ENCODE results near the gene PCCA.
"Not testable (repeated sequence)": the region's sequence is repeated elsewhere in the genome, so short reads cannot be mapped to it uniquely, and the experiment has no call there.

PCCA gene

DNA sequence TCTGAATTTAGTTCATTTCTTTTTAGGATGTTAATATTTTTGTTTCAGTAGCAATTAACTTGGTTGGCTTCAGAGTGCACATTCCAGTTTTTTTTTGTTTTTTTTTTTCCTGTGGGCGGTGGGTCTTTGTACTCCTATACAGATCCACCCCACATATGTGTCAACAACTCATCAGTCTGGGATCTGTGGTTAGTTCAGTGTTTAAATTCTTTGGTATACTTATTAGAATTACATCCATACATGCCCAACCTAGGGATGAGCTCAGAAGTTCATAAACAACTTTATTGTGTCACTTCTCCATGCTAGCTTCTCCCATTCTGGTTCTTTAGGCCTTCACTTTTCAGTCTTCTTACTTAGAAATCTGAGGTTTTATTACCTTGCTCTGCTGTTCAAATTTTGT, 50.9 kb downstream of the PCCA start:
- DNase-seq (ENCODE audit: low spot score) (no peak), FAIRE-seq (no peak)

DNA sequence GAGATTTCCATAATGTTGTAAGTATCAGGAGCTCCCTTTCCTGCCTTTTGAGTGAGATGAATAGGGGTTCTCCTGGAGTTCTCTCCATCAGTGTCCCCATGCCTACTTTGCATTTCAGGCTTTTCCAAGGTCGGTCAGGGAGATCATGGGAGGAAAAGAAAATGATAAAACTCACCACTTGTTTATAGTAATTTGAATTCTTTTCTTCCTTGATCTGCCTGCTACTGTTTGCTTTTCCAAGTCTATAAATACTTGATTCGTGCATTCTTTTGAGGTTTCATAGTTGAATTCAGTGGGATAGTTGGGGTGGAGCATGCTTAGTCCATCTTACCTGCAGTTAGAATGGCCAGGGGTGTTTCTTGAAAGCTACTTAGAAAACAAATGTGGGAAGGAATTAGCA, 51.5 kb downstream of the PCCA start:
- no peak for FAIRE-seq
- no peak for DNase-seq (ENCODE audit: low spot score)

- not testable (repeated sequence) for DNase-seq (ENCODE audit: low spot score); FAIRE-seq
Observed at GRCh38 chr13:100141461-100141961, 52.6 kb downstream of the PCCA start.

- FAIRE-seq, result no peak
- DNase-seq (ENCODE audit: low spot score), result no peak
Observed at GRCh38 chr13:100146534-100146933, 57.6 kb downstream of the PCCA start.

DNA sequence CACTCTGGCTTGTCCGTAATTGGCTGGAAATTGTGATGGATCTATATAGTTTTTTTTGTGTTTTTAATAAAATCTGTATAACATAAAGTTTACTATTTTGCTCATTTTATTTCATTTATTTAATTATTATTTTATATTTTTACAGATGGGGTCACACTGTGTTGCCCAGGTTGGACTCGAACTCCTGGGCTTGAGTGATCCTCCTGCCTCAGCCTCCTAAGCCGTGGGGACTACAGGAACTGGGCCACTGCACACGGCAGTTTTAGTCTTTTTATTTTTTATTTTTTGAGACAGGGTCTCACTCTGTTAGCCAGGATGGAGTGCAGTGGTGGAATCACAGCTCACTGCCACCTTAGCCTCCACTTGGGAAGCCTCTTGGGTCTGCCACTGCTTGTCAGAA, 58.9 kb downstream of the PCCA start:
- no peak for DNase-seq (ENCODE audit: low spot score)
- FAIRE-seq, result no peak

DNA sequence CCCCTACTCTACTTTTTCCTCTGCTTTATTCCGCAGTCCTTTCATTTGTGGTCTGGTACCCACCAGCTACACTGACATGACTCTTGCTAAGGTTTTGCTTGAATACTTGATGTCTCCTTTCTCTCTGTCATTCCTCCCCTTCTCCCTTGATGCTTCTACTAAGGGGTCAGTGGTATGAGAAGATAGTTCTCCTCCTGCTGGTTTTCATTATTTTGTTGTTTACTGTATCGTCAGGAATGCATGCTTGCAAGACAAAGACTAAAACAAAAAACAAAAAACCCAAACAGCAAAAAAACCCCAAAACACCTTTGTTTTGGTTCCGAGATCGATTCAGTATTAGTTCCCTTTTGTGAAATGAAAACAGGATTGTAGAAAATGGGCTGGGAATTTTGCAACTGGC, 59.5 kb downstream of the PCCA start:
- no peak for FAIRE-seq
- DNase-seq (ENCODE audit: low spot score), result no peak

- no peak for FAIRE-seq
Observed at GRCh38 chr13:100149389-100149788, 60.5 kb downstream of the PCCA start.

DNA sequence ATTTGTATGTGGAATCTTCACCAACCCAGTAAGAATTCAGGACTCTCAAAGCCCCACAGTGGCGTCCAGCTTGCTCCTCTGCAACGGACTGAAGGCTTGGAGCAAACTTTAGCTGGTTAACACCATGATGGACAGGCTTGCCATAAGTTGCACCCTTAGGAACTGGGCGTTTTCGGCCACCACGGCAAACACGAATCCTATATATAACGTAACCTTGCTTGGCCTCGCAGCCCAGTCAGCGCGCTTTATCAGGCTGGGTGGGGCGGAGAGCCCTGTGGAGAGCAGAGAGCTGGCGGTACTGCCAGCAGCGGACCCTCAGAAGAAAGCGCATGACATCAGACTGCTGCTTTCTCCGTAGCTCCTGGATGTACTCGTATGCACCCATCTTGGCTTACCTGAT, 61.8 kb downstream of the PCCA start:
- not testable (repeated sequence) for FAIRE-seq

More at GRCh38 chr13:100149389-100149788, 60.5 kb downstream of the PCCA start:
- DNase-seq (ENCODE audit: low spot score), result no peak

DNA sequence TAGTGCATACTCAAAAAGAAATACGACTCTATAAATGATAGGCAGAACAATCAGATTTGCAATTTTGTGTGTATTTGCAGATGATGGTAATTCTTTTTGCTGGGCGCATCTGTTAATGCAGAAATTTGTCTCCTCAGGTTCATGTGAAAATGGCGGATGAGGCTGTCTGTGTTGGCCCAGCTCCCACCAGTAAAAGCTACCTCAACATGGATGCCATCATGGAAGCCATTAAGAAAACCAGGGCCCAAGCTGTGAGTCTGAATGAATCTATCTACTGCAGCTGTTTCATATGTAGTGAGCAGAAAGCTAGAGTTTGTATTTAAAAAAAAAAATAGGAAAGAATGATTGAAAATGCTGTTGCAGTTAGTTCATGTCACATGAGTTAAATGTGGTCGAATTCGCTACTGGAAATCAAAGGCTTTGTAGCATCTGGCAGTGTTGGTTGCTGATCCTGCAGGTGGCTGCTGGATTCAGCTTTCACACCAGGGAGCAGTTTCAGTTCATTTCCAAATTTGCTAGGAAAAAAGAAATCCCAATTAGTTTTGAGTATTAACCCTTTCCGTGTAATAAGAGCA, 66.0 kb downstream of the PCCA start:
- FAIRE-seq (no peak), DNase-seq (ENCODE audit: low spot score) (no peak)

More for the DNA sequence above, 61.8 kb downstream of the PCCA start:
- not testable (repeated sequence) for DNase-seq (ENCODE audit: low spot score)

DNA sequence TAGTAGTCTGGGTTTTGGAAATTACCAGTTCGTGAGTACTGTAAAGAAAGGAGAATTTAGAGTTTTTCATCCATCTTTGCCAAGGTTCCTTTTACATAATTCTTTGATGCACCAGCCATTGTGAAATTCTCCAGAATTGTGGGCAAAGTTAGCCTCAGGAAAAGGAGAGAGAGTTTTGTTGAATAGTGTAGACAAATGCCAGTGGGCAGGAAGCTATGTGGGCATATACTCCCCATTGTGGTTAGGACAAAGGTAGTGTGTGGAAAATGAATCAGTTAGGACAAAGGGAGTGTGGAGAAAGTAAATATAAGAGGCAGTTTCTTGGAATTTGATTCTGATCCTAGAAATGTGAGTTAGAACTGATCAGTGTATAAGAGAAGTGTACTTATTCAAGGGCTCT, 67.9 kb downstream of the PCCA start:
- DNase-seq (ENCODE audit: low spot score), result peak; percentile 8
- FAIRE-seq, result no peak

DNA sequence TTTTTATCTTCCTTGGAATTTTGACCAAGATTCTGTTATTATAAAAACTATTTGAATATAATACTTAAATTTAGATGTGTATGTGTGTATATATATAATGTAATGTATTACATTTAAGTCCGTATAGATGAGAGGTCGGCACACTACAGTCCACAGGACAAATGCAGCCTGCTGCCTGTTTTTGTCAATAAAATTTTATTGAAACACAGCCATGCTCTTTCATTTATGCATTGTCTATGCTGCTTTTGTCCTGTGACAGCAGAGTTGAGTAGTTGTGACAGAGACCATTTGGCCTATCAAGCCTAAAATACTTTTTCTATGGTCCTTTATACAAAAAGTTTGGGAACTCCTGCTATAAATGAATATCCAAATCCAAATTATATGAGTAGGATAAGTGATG, 69.7 kb downstream of the PCCA start:
- DNase-seq (ENCODE audit: low spot score) (no peak), FAIRE-seq (no peak)

DNA sequence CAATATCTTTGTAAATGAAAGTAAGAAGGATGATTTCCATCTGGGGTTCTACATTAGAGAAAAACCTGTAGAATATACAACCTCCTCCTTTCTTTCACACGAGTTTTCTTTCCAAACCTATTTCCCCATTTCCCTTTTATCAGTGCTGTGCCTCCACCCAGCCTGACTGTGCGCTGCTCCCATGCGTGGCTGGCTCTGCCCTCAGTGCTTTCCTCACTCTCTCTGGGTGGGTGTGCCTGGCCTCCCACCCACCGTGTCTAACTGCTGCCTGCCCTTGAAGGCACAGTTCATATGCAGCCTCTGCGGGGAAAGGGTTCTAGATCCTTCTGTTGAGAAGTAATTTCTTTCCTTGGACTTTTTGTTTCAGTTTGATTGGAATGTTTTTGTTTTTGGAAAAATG, 70.7 kb downstream of the PCCA start:
- no peak for FAIRE-seq
- DNase-seq (ENCODE audit: low spot score), result no peak

- no peak for DNase-seq (ENCODE audit: low spot score)
- no peak for FAIRE-seq
Observed at GRCh38 chr13:100160450-100160849, 71.6 kb downstream of the PCCA start.

DNA sequence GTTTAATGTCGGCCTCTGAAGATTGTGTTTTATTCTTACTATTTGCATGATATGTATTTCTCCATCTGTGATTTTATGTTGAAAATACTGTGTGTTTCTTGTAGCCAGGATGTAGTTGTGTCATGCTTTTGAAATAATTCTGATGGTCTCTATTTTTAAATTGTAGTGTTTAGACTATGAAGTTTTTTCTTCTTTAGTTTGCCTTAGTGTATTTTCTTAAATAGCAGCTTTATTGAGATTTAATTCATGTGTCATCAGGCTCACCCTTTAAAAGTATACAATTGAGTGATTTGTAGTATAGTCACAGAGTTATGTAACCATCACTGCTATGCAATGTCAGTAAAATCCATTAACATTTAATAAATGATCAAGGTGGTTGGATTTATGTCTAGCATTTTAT, 74.5 kb downstream of the PCCA start:
- no peak for FAIRE-seq
- no peak for DNase-seq (ENCODE audit: low spot score)

GRCh38 chr13:100173203-100173602, 84.3 kb downstream of the PCCA start:
- FAIRE-seq (no peak), DNase-seq (ENCODE audit: low spot score) (no peak)

GRCh38 chr13:100174455-100174854, 85.6 kb downstream of the PCCA start:
- FAIRE-seq; DNase-seq (ENCODE audit: low spot score): not testable (repeated sequence)

DNA sequence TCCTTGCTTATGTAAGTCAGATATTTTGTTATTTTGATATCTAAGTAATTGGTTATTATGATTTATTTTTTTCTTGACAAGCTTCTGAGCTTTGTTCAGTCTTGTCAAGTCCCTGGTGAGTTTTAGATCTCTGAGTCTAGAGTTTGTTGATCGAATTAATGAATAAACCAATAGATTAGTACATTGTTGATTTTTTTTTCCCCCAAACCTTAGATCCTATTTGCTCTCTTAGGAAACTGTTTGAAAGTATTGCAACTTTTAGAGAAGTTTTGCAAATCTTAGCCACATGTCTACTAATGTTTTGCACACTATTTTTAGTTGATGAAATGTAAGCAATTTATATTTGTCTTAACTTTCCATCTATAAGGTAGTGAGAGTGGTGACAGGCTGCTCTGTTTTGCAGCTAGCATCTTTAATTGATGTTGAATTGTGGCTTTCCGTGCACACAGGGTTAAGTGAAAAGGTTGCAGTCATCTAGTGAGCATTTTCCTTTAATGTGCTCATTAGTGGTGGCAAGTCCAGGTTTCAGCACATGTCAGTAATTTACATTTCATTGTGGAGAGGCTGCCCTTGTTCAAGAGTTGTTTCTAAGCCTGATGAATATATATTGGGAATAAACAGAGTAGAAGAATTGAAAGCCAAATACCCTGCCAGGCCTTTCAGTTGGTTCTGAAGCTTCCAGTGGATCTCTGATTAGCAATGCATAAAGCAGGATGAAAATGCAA, 86.3 kb downstream of the PCCA start:
- DNase-seq (ENCODE audit: low spot score) (no peak), FAIRE-seq (no peak)

GRCh38 chr13:100175803-100176182, 86.9 kb downstream of the PCCA start:
- no peak for DNase-seq (ENCODE audit: low spot score)
- FAIRE-seq, result no peak

DNA sequence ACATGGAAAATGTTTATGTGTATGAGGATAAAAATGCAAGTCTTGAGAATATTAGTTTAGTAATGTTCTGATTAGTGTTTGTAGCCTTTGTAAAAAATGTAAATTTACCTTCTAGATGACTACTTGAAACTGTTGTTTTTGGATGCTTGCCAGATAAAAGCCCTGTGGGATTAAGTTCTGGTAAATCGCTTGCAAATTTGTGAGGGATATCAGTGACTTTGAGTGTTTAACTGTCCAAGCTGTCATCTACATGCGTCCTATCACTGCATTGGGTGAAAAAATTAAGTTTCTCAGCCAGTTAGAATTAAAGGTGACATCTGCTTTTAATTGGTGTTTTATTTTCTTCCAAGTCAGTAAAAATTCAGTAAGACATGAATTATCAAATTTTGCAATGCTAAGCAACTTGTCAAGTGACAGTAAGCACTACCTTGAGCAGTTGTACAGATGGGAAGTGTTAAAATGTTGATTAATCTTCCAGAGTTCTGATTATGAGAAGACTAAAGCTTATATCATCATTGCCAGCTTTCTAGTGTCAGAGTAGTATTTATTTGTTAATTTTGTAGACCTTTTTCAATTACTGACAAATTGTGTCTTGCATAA, 88.0 kb downstream of the PCCA start:
- DNase-seq (ENCODE audit: low spot score) (no peak), FAIRE-seq (no peak)

GRCh38 chr13:100178309-100178708, 89.4 kb downstream of the PCCA start:
- no peak for DNase-seq (ENCODE audit: low spot score)
- FAIRE-seq, result no peak

DNA sequence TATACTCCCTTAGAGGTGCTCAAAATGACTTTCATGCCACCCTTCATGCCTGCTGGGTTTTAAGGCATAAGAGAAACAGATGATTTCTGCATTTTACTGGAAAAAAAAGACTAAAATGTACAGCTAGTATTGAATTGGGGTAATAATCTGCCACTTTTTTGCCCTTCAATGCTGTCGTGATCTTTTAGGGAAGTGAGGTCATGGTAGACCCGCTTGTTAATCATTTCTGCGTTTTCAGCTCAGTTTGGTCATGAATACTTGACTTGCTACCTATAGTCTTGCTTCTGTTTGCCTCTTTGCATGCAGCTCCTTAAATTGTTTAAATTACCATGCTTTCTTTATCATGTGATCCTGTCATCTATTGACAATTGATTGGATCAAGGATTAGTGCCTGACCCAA, 90.4 kb downstream of the PCCA start:
- DNase-seq (ENCODE audit: low spot score) (no peak), FAIRE-seq (no peak)

GRCh38 chr13:100182900-100183490, 94.1 kb downstream of the PCCA start:
- DNase-seq (ENCODE audit: low spot score), result no peak
- no peak for FAIRE-seq
